Mammary epithelial cell (primary cell): ENCODE data around the gene ZBTB39.

Experiments used
- CTCF ChIP-seq, 2 donors: IDR thresholded peaks in 1 of 2; conservative IDR thresholded peaks in 1 of 2; 2 replicates each; pipeline ENCODE4 v1.5.1; 2011 to 2012; ENCODE audit warnings: inconsistent platforms in 2 of 2, low read length in 2 of 2, mild to moderate bottlenecking in 2 of 2, control low read depth in 1 of 2, low read depth in 1 of 2; ENCODE audit not compliant: insufficient read depth in 1 of 2; ENCODE audit errors: extremely low read depth in 1 of 2
- EZH2 ChIP-seq: IDR thresholded peaks from 2 replicates; pipeline ENCODE4 v1.6.1; 2012; ENCODE audit warnings: low read length, inconsistent platforms, borderline replicate concordance

DNA sequence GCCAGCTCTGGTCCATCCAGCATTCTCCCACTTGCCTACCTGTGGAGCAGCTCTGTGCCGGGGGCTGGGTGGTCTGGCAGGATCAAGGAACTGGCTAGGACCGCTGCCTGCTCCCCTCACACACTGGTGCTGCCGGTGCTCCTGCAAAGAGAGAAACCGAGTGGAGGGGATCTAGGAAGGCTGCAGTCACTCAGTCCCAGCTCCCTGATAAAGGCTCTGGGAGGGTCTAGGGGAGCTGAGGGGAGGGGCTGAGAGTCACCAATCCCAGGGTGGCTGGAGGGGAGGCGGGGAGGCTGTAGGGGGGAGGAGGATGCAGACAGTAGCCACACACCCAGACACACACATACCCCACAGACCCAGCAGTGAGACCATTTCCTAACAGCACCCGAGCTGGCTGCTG is 10.0 kb upstream of the ZBTB39 start, which contains the start of gene TAC3:
- TF ChIP-seq CTCF (conservative IDR thresholded peaks at IDR 0.05 in 1 of 2, IDR thresholded peaks at IDR 0.05 in 1 of 2; ENCODE audit: extremely low read depth in 1 of 2, insufficient read depth in 1 of 2, low read depth in 1 of 2, low read length in 2 of 2) (no peak), EZH2 (no peak)
